Stomach (tissue), 9 donors: ENCODE results near the gene NLGN1. TPM values are rescaled to one million over a fixed set of nuclear protein-coding genes. Genes with fewer than 3 reads are reported as not detected.

ENCODE experiments used
- DNase-seq, 2 donors: peaks; one replicate each; pipeline versions ENCODE4 v3.0.0 to v3.0.0-alpha.2; 2013 to 2019
- H3K27ac ChIP-seq, 5 donors: fragments of 200-600 bp in 4 of 5; sonication (generic) in 4 of 5; one replicate each; pipeline ENCODE4 v1.5.1; 2013 to 2019; ENCODE audit warnings: mild to moderate bottlenecking in 1 of 5, moderate library complexity in 1 of 5
- H3K27me3 ChIP-seq, 3 donors: fragments of 200-600 bp; sonication (generic); one replicate each; pipeline ENCODE4 v1.5.1; 2017 to 2019; ENCODE audit warnings: mixed run types in 1 of 3
- H3K36me3 ChIP-seq, 4 donors: fragments of 200-600 bp; sonication (generic); 1 replicate in 3 of 4; 2 replicates in 1 of 4; pipeline ENCODE4 v1.5.1; 2016 to 2019
- H3K4me1 ChIP-seq, 4 donors: fragments of 200-600 bp; sonication (generic); one replicate each; pipeline ENCODE4 v1.5.1; 2016 to 2019
- H3K4me3 ChIP-seq, 4 donors: fragments of 200-600 bp; sonication (generic) in 3 of 4; one replicate each; pipeline ENCODE4 v1.5.1; 2016 to 2019; ENCODE audit warnings: mild to moderate bottlenecking in 1 of 4
- H3K9me3 ChIP-seq, 4 donors: fragments of 200-600 bp; sonication (generic); one replicate each; pipeline ENCODE4 v1.5.1; 2016 to 2019
- CTCF ChIP-seq, 7 experiments: fragments of 450-650 bp in 4 of 7; fragments of 200-600 bp in 3 of 7; sonication (generic) in 3 of 7; IDR thresholded peaks; one replicate each; pipeline ENCODE4 v1.5.1; 2016 to 2019; ENCODE audit warnings: antibody characterized with exemption in 7 of 7, control low read depth in 2 of 7, mild to moderate bottlenecking in 1 of 7
- EP300 ChIP-seq: sonication (generic); formaldehyde crosslinking; IDR thresholded peaks from one replicate; pipeline ENCODE4 v1.6.1; 2017; ENCODE audit warnings: antibody characterized with exemption
- POLR2A ChIP-seq, 4 donors: fragments of 450-650 bp; IDR thresholded peaks; one replicate each; pipeline ENCODE4 v1.6.1; 2016; ENCODE audit warnings: antibody characterized with exemption in 4 of 4, control low read depth in 2 of 4, mild to moderate bottlenecking in 1 of 4, moderate library complexity in 1 of 4
- POLR2AphosphoS5 ChIP-seq, 3 donors: sonication (generic); formaldehyde crosslinking; IDR thresholded peaks; one replicate each; pipeline ENCODE4 v1.6.1; 2016; ENCODE audit warnings: antibody characterized with exemption in 3 of 3
- WGBS, 5 donors: extraction: QIAGEN DNeasy Blood & Tissue Kit in 3 of 5; methylation state at CpG; one replicate each; pipeline versions ENCODE4 v1.1.5 to v1.1.7; 2013 to 2018; 5-methylcytosine and 5-hydroxymethylcytosine counted together
- intact Hi-C: fragments of 100-400 bp; cut with DNase I; formaldehyde crosslinking; loops from one replicate; pipeline ENCODE4 v1.15.1; 2023; ENCODE audit warnings: low total_unique reads
- polyA plus RNA-seq, 3 donors: library from polyadenylated mRNA; stranded (reverse); fragments of 200-250 nt; gene quantifications; one replicate each; pipeline ENCODE4 v1.2.3, GENCODE V29; 2013
- total RNA-seq, 5 donors: library from RNA; depleted of rRNA; stranded (reverse); fragments of >200 nt; gene quantifications; one replicate each; pipeline versions ENCODE4 v1.1.0 to v1.2.3, GENCODE V29; 2014 to 2016
- donor health status: healthy with polysubstance abuse.
- donor health status: Bipolar disorder and iron deficiency.
- donor health status: healthy.

Gene NLGN1
- total and polyA plus RNA-seq, 8 donors, result 0.15 to 45.2 (median 4.8) TPM; not detected in 1

GRCh38 chr3:174329321-174329720, 931.8 kb downstream of the NLGN1 start:
- H3K9me3 ChIP-seq, result no peaks in the 10 kb centered on the region
- H3K4me3 ChIP-seq, result no peak overlapping the region
- H3K27me3 ChIP-seq, result no peaks in the 10 kb centered on the region
- peaks cover 0 to 3% (median 0%) of the 10 kb centered on the region in 4 donors for H3K4me1 ChIP-seq
- H3K27ac ChIP-seq, result no peak overlapping the region
- no peak for DNase-seq
- intact Hi-C loops, result no loop called here
- H3K36me3 ChIP-seq, result no peaks in the 10 kb centered on the region
- 89 to 97% (median 93%) methylated on average over 3 of the region's 3 CpGs for WGBS, 5 donors
- TF ChIP-seq POLR2A (IDR thresholded peaks at IDR 0.05) (no peak), EP300 (no peak), POLR2AphosphoS5 (IDR thresholded peaks at IDR 0.05) (no peak)

GRCh38 chr3:174330303-174330702, 932.8 kb downstream of the NLGN1 start:
- intact Hi-C loops, result no loop called here
- peak in 1 of 2 donors; percentile 41 for DNase-seq
- TF ChIP-seq CTCF (IDR thresholded peaks at IDR 0.05) (no peak), POLR2AphosphoS5 (IDR thresholded peaks at IDR 0.05) (no peak)

GRCh38 chr3:174331095-174331800, 933.7 kb downstream of the NLGN1 start:
- Histone ChIP-seq H3K36me3 (no peaks in the 10 kb centered on the region), H3K4me1 (peaks cover 0 to 3% (median 0%) of the 10 kb centered on the region in 4 donors), H3K27ac (no peak overlapping the region), H3K27me3 (no peaks in the 10 kb centered on the region), H3K9me3 (no peaks in the 10 kb centered on the region), H3K4me3 (no peak overlapping the region)
- TF ChIP-seq EP300 (no peak), POLR2A (IDR thresholded peaks at IDR 0.05) (no peak), POLR2AphosphoS5 (IDR thresholded peaks at IDR 0.05) (no peak), CTCF (IDR thresholded peaks at IDR 0.05) (no peak)
- WGBS, 5 donors, result 75 to 88% (median 80%) methylated on average over 6 of the region's 6 CpGs
- no peak for DNase-seq
- intact Hi-C loops, result no loop called here

More at GRCh38 chr3:174330303-174330702, 932.8 kb downstream of the NLGN1 start:
- Histone ChIP-seq H3K4me1 (peaks cover 0 to 3% (median 0%) of the 10 kb centered on the region in 4 donors), H3K9me3 (no peaks in the 10 kb centered on the region), H3K4me3 (no peak overlapping the region), H3K36me3 (no peaks in the 10 kb centered on the region), H3K27me3 (no peaks in the 10 kb centered on the region), H3K27ac (no peak overlapping the region)

GRCh38 chr3:174332391-174332790, 934.8 kb downstream of the NLGN1 start:
- 70 to 87% (median 80%) methylated on average over 2 of the region's 2 CpGs for WGBS, 5 donors
- intact Hi-C loops, result no loop called here

More at GRCh38 chr3:174332391-174332790, 934.8 kb downstream of the NLGN1 start:
- no peak overlapping the region for H3K4me3 ChIP-seq
- no peak overlapping the region for H3K27ac ChIP-seq
- no peaks in the 10 kb centered on the region for H3K36me3 ChIP-seq
- H3K9me3 ChIP-seq, result no peaks in the 10 kb centered on the region
- no peak for DNase-seq
- TF ChIP-seq POLR2AphosphoS5 (IDR thresholded peaks at IDR 0.05) (no peak), CTCF (IDR thresholded peaks at IDR 0.05) (no peak), POLR2A (IDR thresholded peaks at IDR 0.05) (no peak), EP300 (no peak)
- peaks cover 0 to 3% (median 0%) of the 10 kb centered on the region in 4 donors for H3K4me1 ChIP-seq
- no peaks in the 10 kb centered on the region for H3K27me3 ChIP-seq
